MM.1S (cell line): ENCODE measurements around the gene CNGB1.

Experiments used
- DNase-seq: peaks from one replicate; pipeline ENCODE4 v3.0.0-alpha.2; 2015
- H2AFZ ChIP-seq: fragments of 300-600 bp; sonication (generic); 2 replicates; pipeline ENCODE4 v1.6.0; 2016; ENCODE audit warnings: antibody characterized with exemption, low read length
- H3F3A ChIP-seq: fragments of 300-600 bp; sonication (generic); 2 replicates; pipeline ENCODE4 v1.6.1; 2016; ENCODE audit warnings: mild to moderate bottlenecking, antibody characterized with exemption, low read length, moderate library complexity, mixed read lengths; ENCODE audit not compliant: insufficient read depth
- H3K27ac ChIP-seq: fragments of 300-600 bp; sonication (generic); 2 replicates; pipeline ENCODE4 v1.5.1; 2016; ENCODE audit warnings: mild to moderate bottlenecking, low read length
- H3K27me3 ChIP-seq: fragments of 300-600 bp; sonication (generic); replicated peaks from 2 replicates; pipeline ENCODE4 v1.6.0; 2016; ENCODE audit warnings: low read length; ENCODE audit not compliant: insufficient read depth
- H3K36me3 ChIP-seq: fragments of 300-600 bp; sonication (generic); replicated peaks from 2 replicates; pipeline ENCODE4 v1.6.1; 2016; ENCODE audit warnings: mild to moderate bottlenecking, low read length, mixed read lengths; ENCODE audit not compliant: insufficient read depth
- H3K4me1 ChIP-seq: fragments of 300-600 bp; sonication (generic); 2 replicates; pipeline ENCODE4 v1.6.1; 2016; ENCODE audit warnings: low read length, mixed read lengths
- H3K4me2 ChIP-seq: fragments of 300-600 bp; sonication (generic); 2 replicates; pipeline ENCODE4 v1.6.0; 2016; ENCODE audit warnings: low read depth, low read length
- H3K4me3 ChIP-seq: fragments of 300-600 bp; sonication (generic); 2 replicates; pipeline ENCODE4 v1.5.1; 2016; ENCODE audit warnings: low read length, mixed read lengths
- H3K79me2 ChIP-seq: fragments of 300-600 bp; sonication (generic); 2 replicates; pipeline ENCODE4 v1.6.1; 2016; ENCODE audit warnings: mixed run types, low read length, mixed read lengths
- H3K9ac ChIP-seq: fragments of 300-600 bp; sonication (generic); 2 replicates; pipeline ENCODE4 v1.6.1; 2016; ENCODE audit warnings: low read length, mixed read lengths
- H3K9me2 ChIP-seq: fragments of 300-600 bp; sonication (generic); replicated peaks from 2 replicates; pipeline ENCODE4 v1.6.1; 2016; ENCODE audit warnings: mild to moderate bottlenecking, low read length, mixed read lengths; ENCODE audit not compliant: insufficient read depth
- H3K9me3 ChIP-seq: fragments of 300-600 bp; sonication (generic); replicated peaks from 2 replicates; pipeline ENCODE4 v1.6.1; 2016; ENCODE audit warnings: mild to moderate bottlenecking, low read length, mixed read lengths; ENCODE audit not compliant: insufficient read depth
- H4K20me1 ChIP-seq: fragments of 300-600 bp; sonication (generic); 2 replicates; pipeline ENCODE4 v1.6.1; 2016; ENCODE audit warnings: mild to moderate bottlenecking, low read length, moderate library complexity, mixed read lengths; ENCODE audit not compliant: insufficient read depth
- EZH2 ChIP-seq: fragments of 300-600 bp; sonication (generic); optimal IDR thresholded peaks from 2 replicates; pipeline ENCODE3; 2017; ENCODE audit warnings: low read depth, mild to moderate bottlenecking, antibody characterized with exemption, low read length, mixed read lengths
- EZH2phosphoT487 ChIP-seq: fragments of 300-600 bp; sonication (generic); IDR thresholded peaks from 2 replicates; pipeline ENCODE4 v1.6.1; 2018; ENCODE audit warnings: antibody characterized with exemption, low read length
- TF ChIP-seq, protein P1 (sequence below): fragments of 300-600 bp; sonication (generic); IDR thresholded peaks from 2 replicates; pipeline ENCODE4 v1.5.1; 2016; ENCODE audit warnings: antibody characterized with exemption, low read length, mixed read lengths

CNGB1 gene

DNA sequence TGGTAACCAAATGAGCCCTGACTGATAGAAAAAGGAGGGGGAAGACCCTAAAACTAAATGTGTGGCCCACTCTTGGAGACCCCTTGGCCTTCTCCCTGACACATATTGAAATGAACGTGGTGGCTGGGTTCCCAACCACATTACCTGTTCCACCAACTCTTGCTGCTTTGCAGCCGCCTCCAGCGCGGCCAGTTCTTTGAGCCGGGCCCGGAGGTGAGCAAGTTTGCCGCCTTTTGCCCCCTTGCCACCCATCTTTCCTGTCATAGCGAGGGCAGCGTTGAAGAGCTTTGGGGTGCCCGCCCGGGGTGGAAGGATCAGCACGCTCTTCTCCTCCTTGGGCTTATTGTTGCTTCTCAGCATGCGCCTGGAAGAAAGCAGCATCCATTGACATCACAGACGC lies 83.2 kb downstream of the CNGB1 start:
- Histone ChIP-seq H3K4me3 (no peak overlapping the region), H4K20me1 (no peaks in the 10 kb centered on the region), H3K27me3 (no peaks in the 10 kb centered on the region; the same call in 1 of the 2 replicates), H3K9ac (no peak overlapping the region), H3K27ac (no peak overlapping the region), H3K79me2 (no peaks in the 10 kb centered on the region), H3K36me3 (no peaks in the 10 kb centered on the region), H3K4me2 (no peak overlapping the region), H3F3A (no peaks in the 10 kb centered on the region), H3K4me1 (no peaks in the 10 kb centered on the region), H3K9me2 (no peaks in the 10 kb centered on the region), H2AFZ (no peak overlapping the region), H3K9me3 (no peaks in the 10 kb centered on the region)
- TF ChIP-seq EZH2 (no peak), EZH2phosphoT487 (no peak)
- TF ChIP-seq, protein P1, sequence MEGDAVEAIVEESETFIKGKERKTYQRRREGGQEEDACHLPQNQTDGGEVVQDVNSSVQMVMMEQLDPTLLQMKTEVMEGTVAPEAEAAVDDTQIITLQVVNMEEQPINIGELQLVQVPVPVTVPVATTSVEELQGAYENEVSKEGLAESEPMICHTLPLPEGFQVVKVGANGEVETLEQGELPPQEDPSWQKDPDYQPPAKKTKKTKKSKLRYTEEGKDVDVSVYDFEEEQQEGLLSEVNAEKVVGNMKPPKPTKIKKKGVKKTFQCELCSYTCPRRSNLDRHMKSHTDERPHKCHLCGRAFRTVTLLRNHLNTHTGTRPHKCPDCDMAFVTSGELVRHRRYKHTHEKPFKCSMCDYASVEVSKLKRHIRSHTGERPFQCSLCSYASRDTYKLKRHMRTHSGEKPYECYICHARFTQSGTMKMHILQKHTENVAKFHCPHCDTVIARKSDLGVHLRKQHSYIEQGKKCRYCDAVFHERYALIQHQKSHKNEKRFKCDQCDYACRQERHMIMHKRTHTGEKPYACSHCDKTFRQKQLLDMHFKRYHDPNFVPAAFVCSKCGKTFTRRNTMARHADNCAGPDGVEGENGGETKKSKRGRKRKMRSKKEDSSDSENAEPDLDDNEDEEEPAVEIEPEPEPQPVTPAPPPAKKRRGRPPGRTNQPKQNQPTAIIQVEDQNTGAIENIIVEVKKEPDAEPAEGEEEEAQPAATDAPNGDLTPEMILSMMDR, result no peak
- no peak for DNase-seq

DNA sequence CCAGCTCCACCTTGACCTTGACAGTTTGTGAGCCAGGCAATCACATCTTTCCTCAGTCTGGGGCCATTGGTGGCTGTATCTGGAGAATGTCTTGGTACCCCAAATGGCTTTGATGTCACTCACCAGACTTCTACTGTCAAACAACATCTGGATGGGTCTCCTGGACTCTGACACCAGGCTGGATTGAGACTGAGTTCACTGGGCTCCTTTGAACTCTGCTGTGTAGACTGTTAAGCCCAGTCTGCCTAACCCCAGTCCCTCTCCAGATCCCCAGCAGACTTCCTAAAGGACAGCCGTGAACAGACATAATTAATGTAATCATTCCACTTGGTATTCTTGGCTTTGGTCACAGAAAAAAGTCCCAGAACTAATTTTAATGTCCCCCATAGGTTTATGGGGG lies 84.5 kb downstream of the CNGB1 start:
- no peak overlapping the region for H2AFZ ChIP-seq
- no peak for TF ChIP-seq EZH2phosphoT487
- no peak for TF ChIP-seq EZH2
- TF ChIP-seq, protein P1, result no peak

GRCh38 chr16:57884655-57885133 lies 86.2 kb downstream of the CNGB1 start:
- no peaks in the 10 kb centered on the region for H3K36me3 ChIP-seq
- H3K9me3 ChIP-seq, result no peaks in the 10 kb centered on the region
- no peaks in the 10 kb centered on the region for H3K4me1 ChIP-seq
- no peaks in the 10 kb centered on the region for H4K20me1 ChIP-seq
- no peak overlapping the region for H2AFZ ChIP-seq
- TF ChIP-seq EZH2phosphoT487, result no peak
- TF ChIP-seq, protein P1, result no peak
- TF ChIP-seq EZH2, result no peak
- H3K9ac ChIP-seq, result no peak overlapping the region
- no peaks in the 10 kb centered on the region for H3F3A ChIP-seq
- H3K9me2 ChIP-seq, result no peaks in the 10 kb centered on the region
- DNase-seq, result no peak
- H3K27me3 ChIP-seq, result no peaks in the 10 kb centered on the region; the same call in 1 of the 2 replicates
- H3K79me2 ChIP-seq, result no peaks in the 10 kb centered on the region
- no peak overlapping the region for H3K4me3 ChIP-seq
- no peak overlapping the region for H3K4me2 ChIP-seq
- H3K27ac ChIP-seq, result no peak overlapping the region

More for the DNA sequence above, 84.5 kb downstream of the CNGB1 start:
- Histone ChIP-seq H3K9me2 (no peaks in the 10 kb centered on the region), H3K9me3 (no peaks in the 10 kb centered on the region), H3K9ac (no peak overlapping the region), H3F3A (no peaks in the 10 kb centered on the region), H4K20me1 (no peaks in the 10 kb centered on the region), H3K4me3 (no peak overlapping the region), H3K27me3 (no peaks in the 10 kb centered on the region; the same call in 1 of the 2 replicates), H3K36me3 (no peaks in the 10 kb centered on the region), H3K27ac (no peak overlapping the region), H3K4me2 (no peak overlapping the region), H3K4me1 (no peaks in the 10 kb centered on the region), H3K79me2 (no peaks in the 10 kb centered on the region)
- DNase-seq, result no peak
